A673 (cell line): Measurements from ENCODE around the gene RC3H1. TPM values are rescaled to one million over a fixed set of nuclear protein-coding genes. Genes with fewer than 3 reads are reported as not detected.

Experiments used
- BruUV-seq: library from RNA; stranded (reverse); fragments of 400-500 nt; replicated peaks from 2 replicates; lab custom pipeline; 2021; lab: Mats Ljungman, UMichigan
- CTCF ChIA-PET: fragments of 300-600 bp; sonication (Branson Sonifier 250); formaldehyde crosslinking; loops from one replicate; lab custom pipeline; 2022; ENCODE audit warnings: antibody characterized with exemption; lab: Charles Lee
- POLR2A ChIA-PET: fragments of 300-600 bp; sonication (Branson Sonifier 250); formaldehyde crosslinking; loops from one replicate; lab custom pipeline; 2022; ENCODE audit warnings: antibody characterized with exemption; ENCODE audit not compliant: low non-redundant PET; lab: Charles Lee
- DNase-seq: peaks from one replicate; pipeline ENCODE4 v3.0.0-alpha.2; 2015; ENCODE audit warnings: low spot score
- H3K27ac ChIP-seq: fragments of 200-600 bp; sonication (generic); 2 replicates; pipeline ENCODE4 v1.5.1; 2016; ENCODE audit warnings: mixed run types, low read depth, mild to moderate bottlenecking, mixed read lengths, antibody characterized with exemption, low read length; ENCODE audit not compliant: poor library complexity, severe bottlenecking
- H3K27me3 ChIP-seq: fragments of 200-600 bp; sonication (generic); replicated peaks from 2 replicates; pipeline ENCODE4 v1.6.1; 2017; ENCODE audit warnings: mixed run types, low read depth, mild to moderate bottlenecking, mixed read lengths, antibody characterized with exemption, low read length; ENCODE audit not compliant: insufficient read depth, poor library complexity
- H3K36me3 ChIP-seq: fragments of 200-600 bp; sonication (generic); 2 replicates; pipeline ENCODE4 v1.6.1; 2016; ENCODE audit warnings: mixed run types, mild to moderate bottlenecking, mixed read lengths, antibody characterized with exemption, low read length; ENCODE audit not compliant: insufficient read depth, poor library complexity, severe bottlenecking
- H3K4me1 ChIP-seq: fragments of 200-600 bp; sonication (generic); 2 replicates; pipeline ENCODE4 v1.6.1; 2017; ENCODE audit warnings: mixed run types, mild to moderate bottlenecking, mixed read lengths, antibody characterized with exemption, low read length; ENCODE audit not compliant: insufficient read depth, poor library complexity, severe bottlenecking
- H3K4me3 ChIP-seq: fragments of 200-600 bp; sonication (generic); 2 replicates; pipeline ENCODE4 v1.5.1; 2016; ENCODE audit warnings: low read depth, mixed run types, mild to moderate bottlenecking, mixed read lengths, low read length; ENCODE audit not compliant: poor library complexity, severe bottlenecking
- H3K9me3 ChIP-seq: fragments of 200-600 bp; sonication (generic); 2 replicates; pipeline ENCODE4 v1.6.1; 2016; ENCODE audit warnings: mixed run types, low read depth, mild to moderate bottlenecking, mixed read lengths, antibody characterized with exemption, low read length; ENCODE audit not compliant: poor library complexity, severe bottlenecking
- EZH2 ChIP-seq: fragments of 200-600 bp; sonication (generic); IDR thresholded peaks from 2 replicates; pipeline ENCODE4 v1.6.1; 2017; ENCODE audit warnings: borderline replicate concordance, low read depth, mild to moderate bottlenecking, mixed read lengths, antibody characterized with exemption, low read length; ENCODE audit not compliant: poor library complexity, severe bottlenecking
- intact Hi-C: fragments of 100-400 bp; cut with micrococcal nuclease; formaldehyde crosslinking; loops from one replicate; pipeline ENCODE4 v1.10.0; 2022; ENCODE audit not compliant: unreplicated experiment
- total RNA-seq: library from RNA; stranded (reverse); gene quantifications from 2 replicates; pipeline ENCODE4 v1.2.3, GENCODE V29; 2021
- TF ChIP-seq, protein P1 (sequence below): fragments of 300-800, 200-600 bp; sonication (generic); conservative IDR thresholded peaks from 2 replicates; pipeline ENCODE4 v1.5.1; 2017; ENCODE audit warnings: low read depth, mild to moderate bottlenecking, antibody characterized with exemption, low read length, moderate library complexity, mixed read lengths

Gene RC3H1
- total RNA-seq, 1 experiment from 2014 or later, result 27.2 TPM

GRCh38 chr1:173900992-173901391, 121.2 kb downstream of the RC3H1 start:
- POLR2A ChIA-PET, result no interaction called here
- H3K4me1 ChIP-seq, result no peaks in the 10 kb centered on the region
- intact Hi-C loops, result no loop called here
- no peak overlapping the region for H3K27ac ChIP-seq
- TF ChIP-seq EZH2, result no peak
- TF ChIP-seq, protein P1, sequence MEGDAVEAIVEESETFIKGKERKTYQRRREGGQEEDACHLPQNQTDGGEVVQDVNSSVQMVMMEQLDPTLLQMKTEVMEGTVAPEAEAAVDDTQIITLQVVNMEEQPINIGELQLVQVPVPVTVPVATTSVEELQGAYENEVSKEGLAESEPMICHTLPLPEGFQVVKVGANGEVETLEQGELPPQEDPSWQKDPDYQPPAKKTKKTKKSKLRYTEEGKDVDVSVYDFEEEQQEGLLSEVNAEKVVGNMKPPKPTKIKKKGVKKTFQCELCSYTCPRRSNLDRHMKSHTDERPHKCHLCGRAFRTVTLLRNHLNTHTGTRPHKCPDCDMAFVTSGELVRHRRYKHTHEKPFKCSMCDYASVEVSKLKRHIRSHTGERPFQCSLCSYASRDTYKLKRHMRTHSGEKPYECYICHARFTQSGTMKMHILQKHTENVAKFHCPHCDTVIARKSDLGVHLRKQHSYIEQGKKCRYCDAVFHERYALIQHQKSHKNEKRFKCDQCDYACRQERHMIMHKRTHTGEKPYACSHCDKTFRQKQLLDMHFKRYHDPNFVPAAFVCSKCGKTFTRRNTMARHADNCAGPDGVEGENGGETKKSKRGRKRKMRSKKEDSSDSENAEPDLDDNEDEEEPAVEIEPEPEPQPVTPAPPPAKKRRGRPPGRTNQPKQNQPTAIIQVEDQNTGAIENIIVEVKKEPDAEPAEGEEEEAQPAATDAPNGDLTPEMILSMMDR, result no peak
- DNase-seq, result no peak
- CTCF ChIA-PET, result no interaction called here
- no peaks in the 10 kb centered on the region for H3K9me3 ChIP-seq
- no peaks in the 10 kb centered on the region for H3K27me3 ChIP-seq
- BruUV-seq, result no TSS peak
- H3K36me3 ChIP-seq, result no peaks in the 10 kb centered on the region
- no peak overlapping the region for H3K4me3 ChIP-seq

DNA sequence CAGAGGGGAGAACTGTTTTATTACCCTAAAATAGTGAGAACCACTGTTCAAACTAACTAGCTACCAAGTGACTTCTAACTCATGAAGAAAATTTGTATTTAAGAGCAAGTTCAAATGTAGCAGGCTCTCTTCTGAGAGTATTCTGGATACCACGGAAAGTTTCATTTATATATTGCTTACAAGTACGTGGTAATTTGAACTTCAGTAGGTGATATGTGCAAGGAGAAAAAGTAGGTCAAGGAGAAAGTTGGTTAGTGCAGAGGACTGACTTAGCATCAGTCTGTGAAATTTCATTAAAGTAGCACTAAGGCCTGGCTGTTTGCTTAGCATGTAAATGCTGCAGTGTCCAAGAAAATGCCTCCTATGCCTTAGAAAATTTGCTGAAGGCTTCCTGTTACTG, 121.7 kb downstream of the RC3H1 start:
- TF ChIP-seq, protein P1, result no peak
- no peak for TF ChIP-seq EZH2
- H3K27ac ChIP-seq, result no peak overlapping the region

GRCh38 chr1:173894189-173894588, 128.0 kb downstream of the RC3H1 start:
- H3K27me3 ChIP-seq, result no peaks in the 10 kb centered on the region
- TF ChIP-seq EZH2, result no peak
- TF ChIP-seq, protein P1, result no peak
- H3K9me3 ChIP-seq, result no peaks in the 10 kb centered on the region
- H3K27ac ChIP-seq, result no peak overlapping the region
- CTCF ChIA-PET, result no interaction called here
- intact Hi-C loops, result no loop called here
- H3K4me1 ChIP-seq, result no peaks in the 10 kb centered on the region
- no TSS peak for BruUV-seq
- no peak overlapping the region for H3K4me3 ChIP-seq
- H3K36me3 ChIP-seq, result no peaks in the 10 kb centered on the region
- DNase-seq, result no peak
- POLR2A ChIA-PET, result no interaction called here

More for the DNA sequence above, 121.7 kb downstream of the RC3H1 start:
- CTCF ChIA-PET, result no interaction called here
- no peaks in the 10 kb centered on the region for H3K4me1 ChIP-seq
- intact Hi-C loops, result no loop called here
- H3K9me3 ChIP-seq, result no peaks in the 10 kb centered on the region
- no peaks in the 10 kb centered on the region for H3K27me3 ChIP-seq
- BruUV-seq, result no TSS peak
- POLR2A ChIA-PET, result interaction anchor here (0.6 kb wide), 1 partner anchor 58 kb away, joined by 3 read pairs; no protein-coding TSS in a partner anchor
- no peak overlapping the region for H3K4me3 ChIP-seq
- no peaks in the 10 kb centered on the region for H3K36me3 ChIP-seq
- DNase-seq, result no peak
